ENCODE data around the gene PACSIN3.
"Not testable (repeated sequence)": the region's sequence is repeated elsewhere in the genome, so short reads cannot be mapped to it uniquely, and the experiment has no call there.

PACSIN3 gene

DNA sequence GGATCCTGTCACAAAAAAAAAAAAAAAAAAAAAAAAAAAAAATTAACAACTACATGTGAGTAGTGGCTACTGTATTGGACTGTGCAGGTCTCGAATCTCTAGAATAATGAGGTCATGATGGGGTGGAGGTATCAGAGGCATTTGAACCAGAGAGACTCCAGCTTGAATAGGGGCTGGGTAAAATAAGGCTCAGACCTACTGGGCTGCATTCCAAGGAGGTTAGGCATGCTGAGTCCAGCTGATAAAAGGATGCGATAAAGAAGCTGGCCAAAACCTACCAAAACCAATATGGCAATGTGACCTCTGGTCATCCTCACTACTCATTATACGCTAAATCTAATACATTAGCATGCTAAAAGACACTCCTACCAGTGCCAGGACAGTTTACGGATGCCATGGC is 5.9 kb upstream of the PACSIN3 start:
- no peak for DNase-seq (ENCODE audit: low spot score)

DNA sequence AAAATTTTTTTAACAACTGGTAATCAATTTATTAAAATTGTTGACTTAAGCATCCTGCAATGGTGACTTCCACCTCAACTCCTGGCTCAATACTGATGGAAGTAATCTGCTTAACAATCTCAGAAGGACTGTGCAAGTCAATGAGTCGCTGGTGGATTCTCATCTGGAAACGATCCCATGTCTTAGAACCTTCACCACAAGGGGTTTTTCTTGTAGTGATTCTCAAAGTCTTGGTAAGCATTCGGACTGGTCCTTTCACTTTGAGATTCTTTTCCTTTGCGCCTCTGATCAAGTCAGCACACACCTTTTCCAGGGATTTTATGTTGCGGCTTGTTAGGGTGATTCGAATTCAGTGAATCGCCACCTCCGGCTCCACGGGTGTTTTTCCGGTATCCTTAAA is 4.9 kb upstream of the PACSIN3 start:
- DNase-seq (ENCODE audit: low spot score) = not testable (repeated sequence)

DNA sequence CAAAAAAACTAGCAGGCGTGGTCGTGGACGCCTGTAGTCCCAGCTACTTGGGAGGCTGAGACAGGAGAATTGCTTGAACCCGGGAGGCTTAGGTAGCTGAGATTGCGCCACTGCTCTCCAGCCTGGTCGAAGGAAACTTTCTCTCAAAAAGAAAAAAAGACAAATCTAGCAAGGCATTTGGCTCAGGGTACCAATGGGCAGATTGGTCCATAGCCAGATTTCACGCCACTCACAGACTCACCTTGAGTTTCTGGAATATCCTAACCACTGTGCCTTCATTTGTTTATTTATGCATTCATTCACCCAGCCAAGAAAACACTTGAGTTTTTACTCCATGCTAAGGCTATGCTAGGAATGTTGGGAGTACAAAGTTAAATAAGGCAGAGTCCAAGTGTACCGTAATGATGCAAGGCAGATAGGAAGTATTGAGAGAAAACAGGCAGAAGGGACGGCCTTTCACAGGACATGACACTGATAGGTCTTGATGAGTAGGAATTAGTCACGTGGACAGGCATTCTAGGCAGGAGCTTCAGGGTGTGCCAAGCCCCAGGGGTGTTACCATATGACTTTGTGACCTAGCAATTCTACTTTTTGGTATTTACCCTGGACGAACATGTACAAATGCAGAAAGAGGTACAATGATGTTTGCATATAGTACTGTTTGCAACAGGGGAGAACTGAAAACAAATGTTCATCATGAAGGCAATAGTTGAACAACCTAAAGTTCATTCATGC is 3.0 kb upstream of the PACSIN3 start:
- DNase-seq (ENCODE audit: low spot score) = no peak

DNA sequence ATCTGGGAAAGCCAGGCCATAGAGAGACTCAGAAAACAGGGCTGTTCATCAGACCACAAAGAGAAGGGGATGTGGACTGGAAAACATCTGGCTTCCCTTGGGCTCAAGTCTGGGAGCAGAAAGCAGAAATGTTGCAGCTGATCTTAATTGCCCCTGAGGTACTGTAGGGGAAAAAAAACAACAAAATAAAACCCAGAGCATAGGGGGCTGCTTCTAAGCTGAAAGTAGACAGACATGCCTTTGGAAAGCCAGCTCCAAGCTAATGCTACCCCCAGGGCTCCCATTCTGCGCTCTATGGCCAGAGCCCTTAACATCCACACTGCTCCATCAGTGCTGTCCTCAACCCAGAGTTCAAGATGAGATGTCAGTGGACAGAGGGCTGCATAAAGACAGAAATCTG is 2.0 kb upstream of the PACSIN3 start:
- no peak for DNase-seq (ENCODE audit: low spot score)

DNA sequence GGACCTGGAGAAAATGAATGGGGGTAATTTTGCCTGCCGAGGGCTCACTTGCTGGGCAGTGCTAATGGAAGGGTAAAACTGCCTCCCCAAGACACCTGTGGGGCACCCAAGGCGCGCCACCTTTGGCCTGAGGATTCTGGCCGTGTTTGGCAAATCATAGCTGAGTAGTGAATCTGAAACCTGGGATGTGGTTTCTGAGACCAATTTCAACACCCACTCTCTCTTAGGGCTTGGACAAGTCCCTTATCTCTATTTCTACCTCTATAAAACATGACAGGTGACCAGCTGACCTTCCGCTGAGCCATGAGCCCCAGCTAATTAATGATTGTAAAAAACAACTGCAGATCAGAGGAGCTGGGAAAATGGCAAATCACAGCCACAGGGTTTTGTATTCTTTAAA is 1.5 kb upstream of the PACSIN3 start:
- no peak for DNase-seq (ENCODE audit: low spot score)

DNA sequence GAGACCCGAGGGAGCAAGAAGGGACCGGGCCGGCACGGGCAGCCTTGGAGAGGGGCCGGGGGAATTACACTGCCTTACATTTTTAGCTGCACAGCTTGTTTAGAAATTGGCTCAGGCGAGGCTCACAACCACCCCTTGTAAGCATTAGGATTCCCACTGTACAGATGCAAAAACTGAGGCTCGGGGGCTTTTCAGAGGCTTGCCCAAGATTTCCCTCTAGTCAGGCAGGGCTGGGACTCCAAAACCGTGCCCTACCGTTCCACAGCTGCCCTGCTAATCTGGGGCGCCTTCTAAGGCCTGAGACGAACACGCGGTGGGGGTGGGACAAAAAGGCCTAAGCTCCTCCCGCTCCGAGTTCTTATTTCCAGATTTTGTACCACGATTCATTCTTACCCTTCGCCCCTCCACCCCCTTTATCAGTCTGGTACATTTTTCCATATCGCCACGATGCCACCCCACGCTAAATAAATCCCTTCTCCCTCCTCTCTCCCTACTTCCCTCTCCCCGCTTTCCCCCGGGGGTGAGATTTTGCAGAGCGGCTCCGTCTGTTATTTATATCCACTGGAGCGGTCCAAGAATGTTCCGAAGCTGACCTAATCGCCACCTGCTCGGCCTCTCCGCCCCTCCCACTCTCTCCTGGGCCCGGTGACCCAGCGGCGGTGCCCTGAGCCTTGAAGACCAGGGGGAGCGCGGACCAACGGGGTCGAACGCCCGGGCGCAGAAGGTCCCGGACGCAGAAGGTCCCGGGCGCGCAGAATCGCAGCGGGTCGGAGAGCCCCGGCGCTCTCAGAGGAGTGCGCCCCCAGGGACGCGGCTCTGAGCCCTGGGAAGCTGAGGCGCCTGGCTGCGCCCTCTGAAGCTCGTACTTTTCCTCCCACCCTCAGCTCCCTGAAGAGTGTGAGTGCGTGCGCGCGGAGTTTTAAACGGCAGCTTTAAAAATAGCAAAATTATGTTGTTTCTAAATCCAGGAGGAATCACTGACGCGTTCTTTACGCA is 764 bp upstream of the PACSIN3 start:
- DNase-seq (ENCODE audit: low spot score) = peak; percentile 18

DNA sequence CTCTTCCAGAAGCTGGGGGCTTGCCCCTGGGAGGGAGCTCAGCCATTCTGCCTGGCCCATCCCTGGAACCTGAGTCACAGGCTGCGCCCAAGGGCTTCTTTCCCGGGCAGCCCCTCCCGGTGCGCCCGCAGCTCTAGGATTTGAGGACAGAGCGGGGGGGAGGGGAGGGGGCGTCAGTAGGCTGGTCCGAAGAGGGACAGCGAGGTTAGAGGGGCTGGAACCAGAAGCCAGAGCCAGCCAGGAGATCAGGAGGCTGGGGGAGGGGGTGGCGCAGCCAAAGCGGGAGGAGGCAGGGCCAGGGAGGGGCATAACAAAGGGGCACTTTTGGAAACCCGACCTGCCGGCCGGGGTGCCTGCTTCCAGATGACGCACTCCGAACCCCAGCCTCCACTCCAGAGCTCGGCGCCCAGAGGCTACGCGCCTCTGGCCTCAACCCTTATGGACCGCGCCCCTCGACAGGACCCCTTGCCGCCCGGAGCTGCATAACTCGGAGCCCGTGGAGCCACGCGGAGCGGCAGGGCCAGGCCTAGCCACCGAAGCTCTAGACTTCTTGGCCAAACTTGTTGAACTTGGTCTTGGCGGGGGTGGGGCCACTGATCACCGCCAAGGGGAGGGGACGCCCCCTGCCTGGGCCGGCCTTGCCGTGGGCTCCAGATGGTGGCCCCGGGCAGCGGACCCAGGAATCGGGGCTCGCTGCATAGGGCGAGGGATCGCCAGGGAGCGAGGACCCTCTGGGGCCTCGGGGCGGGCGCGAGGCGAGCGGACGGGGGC is 744 bp downstream of the PACSIN3 start:
- no peak for DNase-seq (ENCODE audit: low spot score)

DNA sequence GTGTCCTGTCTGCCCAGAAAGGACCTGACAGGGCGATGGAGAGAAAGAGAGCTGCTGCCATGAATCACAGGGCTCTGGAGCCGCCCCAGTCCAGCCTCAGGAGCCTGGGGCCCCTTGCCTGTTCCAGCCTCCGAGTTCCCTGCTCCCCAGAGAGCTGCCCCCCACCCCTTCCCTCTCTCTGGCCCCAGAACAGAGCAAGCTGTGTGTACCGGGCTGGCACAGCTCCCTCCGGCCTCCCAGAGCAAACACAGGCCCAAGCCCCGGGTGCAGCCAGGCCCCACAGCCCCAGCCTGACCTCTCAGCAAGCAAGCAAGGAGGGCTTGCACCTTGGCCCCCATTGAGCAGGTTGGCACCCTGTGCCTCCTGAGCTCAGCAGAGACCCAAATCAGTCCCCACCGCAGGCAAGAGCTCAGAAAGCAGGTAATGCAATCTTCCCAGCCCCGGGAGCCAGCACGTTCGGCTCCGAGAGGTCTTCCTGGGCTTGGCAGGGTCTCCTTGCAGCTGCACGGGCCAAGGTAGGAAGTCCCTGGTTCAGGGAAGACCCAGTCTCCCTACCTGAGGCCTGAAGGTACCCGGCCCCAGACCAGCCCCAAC is 1.4 kb downstream of the PACSIN3 start:
- no peak for DNase-seq (ENCODE audit: low spot score)

DNA sequence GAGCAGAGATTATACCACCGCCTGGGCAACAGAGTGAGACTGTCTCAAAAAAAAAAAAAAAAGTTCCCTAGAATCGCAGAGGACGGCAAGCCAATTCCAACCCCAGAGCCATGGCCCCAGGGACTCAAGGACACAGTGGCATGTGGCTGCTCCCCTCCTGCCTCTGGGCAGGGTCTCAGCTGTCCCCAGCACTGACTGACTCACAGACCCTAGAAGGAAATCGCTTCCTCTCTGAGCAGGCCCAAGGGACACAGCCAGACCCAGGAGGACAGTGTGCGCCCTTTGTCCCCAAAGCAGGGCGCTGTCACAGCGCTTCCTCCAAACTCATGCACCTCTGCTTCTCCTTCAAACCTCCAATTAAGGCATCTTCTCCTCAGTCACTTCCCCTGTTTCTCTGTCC is 2.3 kb downstream of the PACSIN3 start:
- DNase-seq (ENCODE audit: low spot score) = no peak

DNA sequence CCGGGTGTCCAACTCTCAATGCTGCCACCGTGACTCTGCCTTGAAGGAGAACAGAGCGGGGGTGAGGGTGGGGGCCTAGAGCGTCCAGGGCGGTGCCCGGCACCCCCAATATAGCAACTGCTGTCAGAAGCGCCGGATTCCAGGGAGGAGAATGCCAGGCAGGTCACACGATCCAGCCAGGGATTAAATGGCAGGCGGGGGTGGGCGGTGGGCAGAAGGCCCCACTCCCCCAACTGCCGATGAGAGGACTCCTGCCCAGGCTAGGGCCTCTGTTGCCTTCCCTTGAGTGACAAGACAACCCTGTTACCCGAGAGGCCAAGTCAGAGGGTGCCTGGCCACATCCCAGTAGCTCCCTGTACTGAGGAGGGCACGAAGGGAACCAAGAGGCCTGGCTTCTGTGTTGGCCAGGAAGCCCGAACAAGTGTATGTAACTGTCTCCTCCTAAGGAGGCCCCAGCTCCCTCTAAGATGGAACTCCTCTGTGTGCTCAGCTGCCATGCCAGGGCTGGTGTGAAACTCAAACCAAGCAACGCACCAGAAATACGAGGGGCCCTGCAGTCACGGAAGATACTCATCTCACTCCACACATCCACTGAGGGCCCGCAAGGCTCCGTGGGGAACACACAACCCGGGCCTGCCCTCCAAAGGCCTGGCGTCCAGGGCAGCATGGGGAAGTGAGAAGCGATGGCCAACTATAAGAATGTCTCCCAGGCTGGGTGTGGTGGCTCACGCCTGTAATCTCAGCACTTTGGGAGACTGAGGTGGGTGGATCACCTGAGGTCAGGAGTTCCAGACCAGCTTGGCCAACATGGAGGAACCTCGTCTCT is 3.0 kb downstream of the PACSIN3 start:
- DNase-seq (ENCODE audit: low spot score) = no peak

DNA sequence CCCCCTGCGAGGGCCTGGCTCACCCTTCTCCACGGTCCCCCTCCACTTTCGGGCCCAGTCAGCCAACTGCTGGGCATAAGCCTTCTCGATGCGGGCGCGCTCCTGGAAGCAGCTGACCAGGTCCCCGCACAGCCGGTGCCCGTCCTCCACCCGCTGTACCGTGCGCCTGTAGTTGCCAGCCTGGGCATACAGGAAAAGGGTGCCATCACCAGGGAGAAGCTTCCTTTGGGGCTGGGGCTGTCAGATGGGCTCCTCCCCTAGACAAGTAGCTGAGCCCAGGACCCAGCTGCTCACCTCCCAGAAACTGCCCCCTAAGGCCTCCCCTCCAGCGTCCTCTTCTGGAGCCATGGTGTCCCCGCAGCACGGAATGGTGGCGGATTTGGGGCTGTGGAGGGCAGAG is 3.9 kb downstream of the PACSIN3 start:
- no peak for DNase-seq (ENCODE audit: low spot score)

DNA sequence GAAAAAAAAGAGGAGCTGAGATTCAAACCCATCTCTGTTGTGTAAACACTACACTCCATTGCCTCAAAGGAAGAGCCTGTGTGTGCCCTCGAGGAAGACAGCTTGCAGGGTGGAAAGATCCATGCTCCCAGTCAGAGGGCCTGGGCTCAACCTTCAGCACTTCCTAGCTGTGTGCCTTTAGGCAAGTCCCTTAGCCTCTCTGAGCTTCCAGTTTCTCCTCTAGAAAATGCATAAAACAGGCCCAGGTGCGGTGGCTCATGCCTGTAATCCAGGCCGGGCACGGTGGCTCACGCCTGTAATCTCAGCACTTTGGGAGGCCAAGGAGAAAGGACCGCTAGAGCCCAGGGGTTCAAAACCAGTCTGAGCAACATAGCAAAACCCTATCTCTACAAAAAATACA is 5.0 kb downstream of the PACSIN3 start:
- DNase-seq (ENCODE audit: low spot score) = no peak

DNA sequence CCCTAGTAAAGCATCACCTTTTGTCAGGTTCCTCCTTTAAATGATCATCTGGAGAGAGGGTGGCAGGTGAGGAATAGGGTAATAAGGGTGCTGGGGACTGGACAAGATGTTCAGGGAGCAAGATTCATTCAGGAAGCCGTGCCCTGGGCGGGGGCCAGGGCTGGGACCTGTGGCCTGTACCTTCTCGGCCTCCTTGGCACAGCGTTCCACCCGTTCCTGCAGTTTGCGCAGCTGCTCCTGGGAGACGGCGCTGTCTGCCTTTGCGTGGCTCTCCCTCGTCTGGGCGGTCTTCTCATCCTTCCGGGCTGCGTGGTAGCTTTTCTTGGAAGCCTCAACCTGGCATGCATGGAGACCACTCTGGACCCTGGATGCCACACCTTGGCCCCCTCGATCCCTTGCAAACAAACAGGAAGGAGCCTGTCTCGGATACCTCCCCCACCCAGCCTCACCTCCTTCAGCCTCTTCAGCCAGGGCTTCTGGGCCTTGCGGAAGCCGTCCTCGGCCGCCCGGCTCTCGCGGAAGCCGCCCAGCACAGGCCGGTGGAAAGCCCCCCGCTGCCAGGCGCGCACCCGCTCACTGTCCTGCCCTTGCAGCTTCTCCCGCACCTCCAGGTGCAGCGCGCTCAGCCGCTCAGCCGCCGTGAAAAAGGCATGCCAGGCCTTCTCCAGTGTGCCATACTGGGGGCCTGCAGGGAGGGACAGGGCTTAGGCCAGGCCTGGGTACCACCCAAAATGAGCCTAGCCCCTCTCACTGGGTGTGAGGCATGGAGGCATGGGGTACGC is 6.0 kb downstream of the PACSIN3 start:
- DNase-seq (ENCODE audit: low spot score) = no peak

DNA sequence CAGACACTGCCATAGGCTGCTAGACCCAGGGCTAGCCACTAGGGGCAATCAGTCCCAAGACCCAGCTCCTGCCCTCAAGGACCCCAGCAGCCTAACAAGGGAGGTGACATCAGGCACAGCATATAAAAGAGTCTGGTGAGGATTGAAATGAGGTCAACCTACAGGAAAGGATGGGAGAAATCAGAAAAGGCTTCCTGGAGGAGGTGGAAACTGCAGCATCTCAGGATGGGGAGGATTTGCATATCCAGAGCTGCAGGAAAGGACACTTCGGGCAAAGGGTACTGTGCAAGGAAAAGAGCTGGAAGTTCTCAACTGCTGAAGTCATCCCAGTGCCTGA is 6.6 kb downstream of the PACSIN3 start:
- DNase-seq (ENCODE audit: low spot score) = peak; percentile 24

DNA sequence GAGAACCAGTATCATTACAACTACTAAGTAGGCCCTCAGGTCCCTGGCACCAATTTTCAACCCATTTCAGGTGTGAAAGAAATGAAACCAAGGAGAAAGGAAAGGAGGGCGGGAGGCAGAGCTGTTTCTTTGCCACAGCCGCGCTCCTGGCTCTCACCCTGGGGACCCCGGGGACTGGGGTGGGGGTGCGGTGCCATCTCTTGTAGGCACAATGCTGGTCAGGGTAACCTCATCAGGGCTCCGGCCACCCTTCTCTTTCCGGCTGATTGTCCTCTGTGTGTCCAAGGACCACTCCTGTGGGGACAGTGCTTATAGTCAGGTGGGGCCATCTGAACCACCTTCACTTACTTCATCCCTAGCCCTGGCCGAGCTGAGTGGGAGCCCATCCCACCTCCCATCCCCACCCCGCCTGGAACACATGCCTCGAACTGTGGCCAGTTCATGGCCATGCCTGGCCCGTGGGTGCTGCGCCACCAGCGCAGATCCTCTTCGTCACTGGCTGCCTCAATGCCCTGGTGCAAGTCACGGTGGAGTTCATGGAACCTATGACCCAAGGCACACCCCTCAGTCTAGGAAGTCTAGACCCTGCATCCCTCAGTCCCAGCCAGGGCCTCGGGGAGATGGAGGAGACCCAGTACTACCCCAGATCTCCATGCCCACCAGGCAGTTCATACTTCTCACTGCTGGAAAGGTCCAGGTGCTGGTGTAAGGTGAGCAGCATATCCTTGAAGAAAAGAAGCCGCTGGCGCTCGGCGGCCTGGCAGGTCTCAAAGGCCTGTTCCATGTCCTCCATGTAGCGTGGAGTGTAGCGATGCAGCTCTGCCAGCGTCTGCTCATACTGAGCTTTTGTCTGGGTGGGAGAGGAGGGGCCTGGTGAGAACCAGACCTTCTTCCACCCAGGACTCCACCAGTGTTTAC is 7.2 kb downstream of the PACSIN3 start:
- no peak for DNase-seq (ENCODE audit: low spot score)

DNA sequence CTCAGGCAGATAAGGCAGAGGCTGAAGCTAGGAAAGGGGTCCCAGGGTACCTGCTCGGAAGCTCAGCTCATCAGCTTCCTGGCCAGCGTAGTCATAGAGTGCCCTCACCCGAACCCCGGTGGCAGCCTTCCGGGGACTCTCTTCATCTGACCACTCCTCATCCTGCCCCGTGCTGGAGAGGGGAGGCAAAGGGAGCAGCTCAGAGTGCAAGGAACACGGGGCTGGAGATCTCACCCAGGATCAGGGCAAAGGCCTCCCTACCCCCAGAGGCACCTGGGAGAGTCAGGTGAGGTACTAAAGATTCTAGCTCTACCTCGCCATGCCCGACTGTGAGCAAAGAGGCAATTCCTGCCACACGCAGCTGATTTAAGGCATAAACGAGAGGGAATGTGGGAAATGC is 7.9 kb downstream of the PACSIN3 start:
- DNase-seq (ENCODE audit: low spot score) = no peak

DNA sequence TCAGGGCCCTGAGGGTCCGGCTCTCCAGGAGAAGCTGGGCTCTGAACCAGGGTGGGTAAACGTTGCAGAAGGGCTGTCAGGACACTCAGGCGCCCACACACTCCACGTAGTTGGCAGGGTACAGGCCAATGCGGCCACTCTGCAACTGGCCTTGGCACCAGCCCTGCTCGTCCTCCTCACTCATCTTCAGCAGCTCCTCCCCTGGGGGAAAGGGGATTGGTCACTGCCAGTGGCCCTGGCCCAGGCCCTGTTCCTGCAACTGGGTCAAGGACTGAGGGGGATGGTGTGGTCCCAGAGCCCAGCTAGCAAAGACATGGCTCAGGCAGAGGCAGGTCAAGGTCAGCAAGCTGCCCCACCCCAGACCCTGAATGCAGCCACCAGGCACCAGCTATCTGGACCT is 8.4 kb downstream of the PACSIN3 start:
- DNase-seq (ENCODE audit: low spot score) = no peak

DNA sequence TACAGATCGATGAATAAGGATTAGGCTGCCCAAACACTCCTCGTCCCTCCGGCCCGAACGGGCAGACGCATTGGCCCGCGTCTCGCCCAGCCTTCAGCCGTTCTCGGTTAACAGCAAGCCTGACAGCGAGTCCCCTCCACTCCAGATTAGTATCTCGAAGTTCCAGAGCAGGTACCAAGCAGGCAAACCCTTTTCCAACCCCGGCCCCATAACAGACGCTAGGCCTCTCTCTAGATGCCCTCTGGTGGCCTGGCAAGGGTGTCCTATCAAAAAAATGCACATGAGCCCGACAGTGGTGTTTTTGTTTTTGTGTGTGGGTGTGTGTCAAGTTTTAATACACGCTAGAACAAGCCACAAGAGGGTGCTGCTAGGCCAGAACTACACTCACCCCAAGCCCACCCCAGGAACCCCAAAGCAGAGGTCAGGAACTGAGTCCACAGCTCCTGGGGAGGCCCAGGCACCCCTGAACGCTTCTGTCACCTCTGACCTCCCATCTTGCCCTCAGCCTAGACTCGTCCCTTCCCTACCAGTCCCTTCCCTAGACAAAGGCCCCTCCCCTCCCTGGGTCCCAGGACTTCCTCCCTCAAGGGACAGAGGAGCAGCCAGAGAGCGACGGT is 8.9 kb downstream of the PACSIN3 start:
- DNase-seq (ENCODE audit: low spot score) = peak; percentile 87

All from CD4-positive, alpha-beta T cell treated with Interleukin-6 at 100 ng/mL for 8 hours (primary cell).